HG02610 (cell line): ENCODE measurements around the gene NIPSNAP2.
"Not testable (repeated sequence)": the region's sequence is repeated elsewhere in the genome, so short reads cannot be mapped to it uniquely, and the experiment has no call there.

Experiments
- ATAC-seq: cut with Tn5 transposase; IDR thresholded peaks from one replicate; pipeline ENCODE4 v1.9.1; 2021; ENCODE audit warnings: mild to moderate bottlenecking, moderate library complexity; ENCODE audit not compliant: unreplicated experiment

NIPSNAP2 gene

GRCh38 chr7:55964261-55965099, at the start of gene NIPSNAP2:
NIPSNAP2 (plus strand) TSS chr7:55964585; CDS start chr7:55964610, 25 bp downstream.
- ATAC-seq, result peak; percentile 81

GRCh38 chr7:55917771-55918170, 46.6 kb upstream of the NIPSNAP2 start:
- ATAC-seq, result no peak

- ATAC-seq, result no peak
Measured at GRCh38 chr7:55928006-55928767, 36.2 kb upstream of the NIPSNAP2 start.

- no peak for ATAC-seq
Measured at GRCh38 chr7:55931421-55932151, 32.8 kb upstream of the NIPSNAP2 start.

DNA sequence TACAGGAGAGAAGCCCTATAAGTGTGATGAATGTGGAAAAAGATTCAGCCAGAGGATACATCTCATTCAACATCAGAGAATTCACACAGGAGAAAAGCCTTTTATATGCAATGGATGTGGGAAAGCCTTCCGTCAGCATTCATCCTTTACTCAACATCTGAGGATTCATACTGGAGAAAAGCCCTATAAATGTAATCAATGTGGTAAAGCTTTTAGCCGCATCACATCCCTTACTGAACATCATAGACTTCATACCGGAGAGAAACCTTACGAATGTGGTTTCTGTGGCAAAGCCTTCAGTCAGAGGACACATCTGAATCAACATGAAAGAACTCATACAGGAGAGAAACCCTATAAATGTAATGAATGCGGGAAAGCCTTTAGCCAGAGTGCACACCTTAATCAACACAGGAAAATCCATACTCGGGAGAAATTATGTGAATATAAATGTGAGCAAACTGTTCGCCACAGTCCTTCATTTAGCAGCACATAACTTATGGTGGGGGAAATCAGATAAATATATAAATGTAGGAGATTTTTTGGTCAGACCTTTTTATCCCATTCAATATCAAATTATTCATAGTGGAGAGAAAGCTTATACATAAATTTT, 24.8 kb upstream of the NIPSNAP2 start:
- no peak for ATAC-seq

DNA sequence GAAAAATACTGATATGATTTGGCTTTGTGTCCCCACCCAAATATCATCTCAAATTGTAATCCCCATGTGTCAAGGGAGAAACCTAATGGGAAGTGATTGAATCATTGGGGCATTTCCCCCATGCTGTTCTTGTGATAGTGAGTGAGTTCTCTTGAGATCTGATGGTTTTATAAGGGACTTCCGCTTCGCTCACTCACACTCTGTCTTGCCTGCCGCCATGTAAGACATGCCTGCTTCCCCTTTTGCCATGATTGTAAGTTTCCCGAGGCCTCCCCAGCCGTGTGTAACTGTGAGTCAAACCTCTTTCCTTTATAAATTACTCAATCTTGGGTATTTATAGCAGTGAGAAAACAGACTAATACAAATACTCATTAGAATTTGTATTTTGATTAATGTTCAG, 17.8 kb upstream of the NIPSNAP2 start:
- ATAC-seq, result no peak

DNA sequence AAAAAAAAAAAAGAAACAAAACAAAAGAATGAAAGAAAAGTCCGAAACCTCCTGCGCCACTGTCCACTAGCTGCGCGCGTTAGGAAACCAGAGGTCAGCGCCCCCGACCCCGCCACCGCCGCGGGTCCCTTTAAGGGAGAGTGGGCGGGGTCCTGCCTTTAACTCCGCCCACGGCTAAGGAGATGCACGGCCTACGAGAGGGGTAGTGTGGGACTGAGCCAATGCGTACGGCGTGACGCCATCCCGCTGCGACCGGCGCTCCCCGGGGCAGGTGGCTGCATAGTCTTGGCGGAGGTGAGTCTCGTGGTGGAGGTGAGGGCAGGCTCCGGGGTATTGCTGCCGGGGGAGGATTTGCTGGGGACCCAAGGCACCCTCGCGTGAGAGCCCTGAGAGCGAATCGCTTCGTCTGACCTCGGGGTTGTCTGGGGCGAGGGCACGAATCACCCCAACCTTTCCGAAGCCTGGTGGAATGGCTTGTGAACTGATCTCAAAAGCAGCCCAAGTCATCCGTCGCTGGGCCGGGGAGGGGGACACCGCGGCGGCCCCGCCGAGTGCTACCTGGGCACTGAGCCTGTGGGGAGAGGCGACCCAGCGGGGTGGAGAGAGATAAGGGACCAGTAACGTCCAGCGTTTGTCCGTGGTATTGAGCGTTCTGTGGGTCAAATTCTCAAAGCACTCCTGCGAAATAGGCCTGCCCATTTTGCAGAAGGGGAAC, 12.6 kb upstream of the NIPSNAP2 start, which contains the start of gene MRPS17:
Gene MRPS17 (plus strand): TSS at position 241 of the 715 bp plus-strand sequence. CDS start 1,319 bp downstream, outside the sequence.
- peak; percentile 100 for ATAC-seq

DNA sequence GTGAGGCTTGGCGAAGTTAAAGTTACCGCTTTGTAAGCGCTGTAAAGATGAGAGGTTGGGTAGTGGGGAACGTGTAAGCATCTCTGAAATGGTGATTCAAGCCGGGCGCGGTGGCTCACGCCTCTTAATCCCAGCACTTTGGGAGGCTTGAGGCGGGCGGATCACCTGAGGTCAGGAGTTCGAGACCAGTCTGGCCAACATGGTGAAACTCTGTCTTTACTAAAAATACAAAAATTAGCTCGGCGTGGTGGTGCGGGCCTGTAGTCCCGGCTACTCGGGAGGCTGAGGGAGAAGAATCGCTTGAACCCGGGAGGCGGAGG, 12.1 kb upstream of the NIPSNAP2 start:
- not testable (repeated sequence) for ATAC-seq

- ATAC-seq, result no peak
Measured at GRCh38 chr7:55953707-55954475, 10.5 kb upstream of the NIPSNAP2 start.

GRCh38 chr7:55957190-55957589, 7.2 kb upstream of the NIPSNAP2 start:
- no peak for ATAC-seq

GRCh38 chr7:55962014-55962413, 2.4 kb upstream of the NIPSNAP2 start:
- no peak for ATAC-seq

GRCh38 chr7:55963584-55964168, 709 bp upstream of the NIPSNAP2 start:
- no peak for ATAC-seq

- ATAC-seq, result no peak
Measured at GRCh38 chr7:55965100-55965470, 700 bp downstream of the NIPSNAP2 start.

GRCh38 chr7:55965805-55966421, 1.5 kb downstream of the NIPSNAP2 start:
- ATAC-seq, result no peak

DNA sequence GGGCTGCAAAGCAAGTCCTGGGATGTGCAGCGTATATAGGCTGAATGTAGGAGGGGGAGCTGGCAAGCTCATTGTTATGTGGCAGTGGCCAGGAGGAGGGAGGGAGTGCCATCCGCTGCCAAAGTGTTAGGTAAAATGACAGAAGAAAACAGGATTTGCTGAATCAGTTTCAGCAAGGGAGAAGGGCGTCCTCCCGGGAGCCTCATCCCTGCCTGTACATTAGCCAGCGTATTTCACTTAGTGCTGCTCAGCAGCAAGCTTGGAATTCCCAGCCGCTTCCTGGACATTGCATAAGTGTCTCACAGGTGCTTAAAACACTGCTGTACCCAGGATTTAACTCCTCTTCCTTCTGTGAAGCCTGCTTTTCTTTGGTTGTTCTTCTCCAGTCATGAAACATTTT, 2.5 kb downstream of the NIPSNAP2 start:
- no peak for ATAC-seq

- no peak for ATAC-seq
Measured at GRCh38 chr7:55969391-55969790, 5.0 kb downstream of the NIPSNAP2 start.

GRCh38 chr7:55970561-55970960, 6.2 kb downstream of the NIPSNAP2 start:
- ATAC-seq, result no peak

- ATAC-seq, result no peak
Measured at GRCh38 chr7:55970978-55971377, 6.6 kb downstream of the NIPSNAP2 start.

- ATAC-seq, result no peak
Measured at GRCh38 chr7:55973747-55974250, 9.4 kb downstream of the NIPSNAP2 start.
